Gastrocnemius medialis (tissue), 4 donors: ENCODE measurements around the gene TMEM163. TPM values are rescaled to one million over a fixed set of nuclear protein-coding genes. Genes with fewer than 3 reads are reported as not detected.

Source experiments
- ATAC-seq, 2 donors: fragments of 150-250 bp; one replicate each; pipeline ENCODE4 v1.9.1; 2016
- DNase-seq, 2 donors: peaks; one replicate each; pipeline ENCODE4 v3.0.0-alpha.2; 2019
- H3K27ac ChIP-seq, 4 donors: fragments of 200-600 bp; sonication (generic); 1 replicate in 1 of 4; 2 replicates in 3 of 4; pipeline ENCODE4 v1.5.1; 2016 to 2018; ENCODE audit warnings: mild to moderate bottlenecking in 2 of 4, moderate library complexity in 1 of 4
- H3K27me3 ChIP-seq, 3 donors: fragments of 200-600 bp; sonication (generic) in 2 of 3; 1 replicate in 1 of 3; 2 replicates in 2 of 3; pipeline versions ENCODE4 v1.5.1 to v1.6.0; 2016 to 2019; ENCODE audit warnings: mild to moderate bottlenecking in 1 of 3, moderate library complexity in 1 of 3
- H3K36me3 ChIP-seq, 2 donors: fragments of 200-600 bp; sonication (generic) in 1 of 2; one replicate each; pipeline ENCODE4 v1.5.1; 2017 to 2018
- H3K4me1 ChIP-seq, 2 donors: fragments of 200-600 bp; sonication (generic) in 1 of 2; one replicate each; pipeline ENCODE4 v1.5.1; 2016 to 2017; ENCODE audit warnings: mild to moderate bottlenecking in 2 of 2
- H3K4me3 ChIP-seq, 4 donors: fragments of 200-600 bp; sonication (generic) in 3 of 4; 1 replicate in 1 of 4; 2 replicates in 3 of 4; pipeline ENCODE4 v1.5.1; 2016 to 2019; ENCODE audit warnings: mild to moderate bottlenecking in 2 of 4
- H3K9me3 ChIP-seq, 3 donors: fragments of 200-600 bp; sonication (generic) in 2 of 3; 1 replicate in 1 of 3; 2 replicates in 2 of 3; pipeline ENCODE4 v1.5.1; 2016 to 2019
- POLR2A ChIP-seq, 2 donors: fragments of 450-650 bp; IDR thresholded peaks; one replicate each; pipeline ENCODE4 v1.6.1; 2017; ENCODE audit warnings: antibody characterized with exemption in 2 of 2, mild to moderate bottlenecking in 2 of 2, moderate library complexity in 2 of 2
- in situ Hi-C, 4 donors: fragments of 200-750 bp; cut with MboI; loops; one replicate each; pipeline versions ENCODE4 v1.15.0 to v1.8.0; 2017; ENCODE audit warnings: low sequenced_read_pairs in 4 of 4
- intact Hi-C: fragments of 100-400 bp; cut with DNase I; formaldehyde crosslinking; loops from one replicate; pipeline ENCODE4 v1.15.1; 2023; ENCODE audit warnings: low total_unique reads
- total RNA-seq, 4 donors: library from RNA; depleted of rRNA; stranded (reverse); fragments of >200 nt; gene quantifications; one replicate each; pipeline versions ENCODE4 v1.1.0 to v1.2.3, GENCODE V29; 2016
- TF ChIP-seq, protein P1 (sequence below), 5 experiments: fragments of 450-650 bp in 3 of 5; fragments of 200-600 bp in 2 of 5; sonication (generic) in 2 of 5; IDR thresholded peaks in 4 of 5; conservative IDR thresholded peaks in 1 of 5; 1 replicate in 4 of 5; 2 replicates in 1 of 5; pipeline ENCODE4 v1.5.1; 2016 to 2019; ENCODE audit warnings: antibody characterized with exemption in 5 of 5, mild to moderate bottlenecking in 3 of 5, moderate library complexity in 3 of 5

Gene TMEM163
- total RNA-seq, 4 donors from 2014 or later = not detected

DNA sequence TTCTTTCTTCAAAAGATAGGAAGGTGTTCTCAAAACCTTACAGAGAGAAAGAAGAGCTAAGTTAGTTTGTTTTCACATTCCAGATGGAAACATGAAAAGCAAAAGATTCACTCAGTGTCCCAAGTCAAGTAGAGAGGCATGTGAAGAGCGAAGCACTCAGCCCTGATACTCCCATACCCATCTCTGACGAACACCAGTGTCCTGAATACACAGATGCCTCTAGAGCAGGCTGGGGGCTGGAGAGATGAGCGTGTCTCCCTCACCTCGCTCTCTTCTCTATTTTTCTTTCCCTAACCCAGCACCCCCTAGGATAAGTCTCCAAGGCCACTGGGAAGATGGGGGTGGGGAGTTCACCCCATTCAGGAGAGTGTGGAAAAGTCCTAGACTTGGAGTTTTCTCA, 227.8 kb downstream of the TMEM163 start:
- DNase-seq (no peak), ATAC-seq (no peak)
- Histone ChIP-seq H3K4me1 (no peaks in the 10 kb centered on the region), H3K9me3 (no peaks in the 10 kb centered on the region), H3K27ac (no peak overlapping the region), H3K4me3 (no peak overlapping the region), H3K36me3 (no peaks in the 10 kb centered on the region), H3K27me3 (no peaks in the 10 kb centered on the region)
- in situ Hi-C loops = no loop called here
- no peak for TF ChIP-seq POLR2A (IDR thresholded peaks at IDR 0.05)
- TF ChIP-seq, protein P1, sequence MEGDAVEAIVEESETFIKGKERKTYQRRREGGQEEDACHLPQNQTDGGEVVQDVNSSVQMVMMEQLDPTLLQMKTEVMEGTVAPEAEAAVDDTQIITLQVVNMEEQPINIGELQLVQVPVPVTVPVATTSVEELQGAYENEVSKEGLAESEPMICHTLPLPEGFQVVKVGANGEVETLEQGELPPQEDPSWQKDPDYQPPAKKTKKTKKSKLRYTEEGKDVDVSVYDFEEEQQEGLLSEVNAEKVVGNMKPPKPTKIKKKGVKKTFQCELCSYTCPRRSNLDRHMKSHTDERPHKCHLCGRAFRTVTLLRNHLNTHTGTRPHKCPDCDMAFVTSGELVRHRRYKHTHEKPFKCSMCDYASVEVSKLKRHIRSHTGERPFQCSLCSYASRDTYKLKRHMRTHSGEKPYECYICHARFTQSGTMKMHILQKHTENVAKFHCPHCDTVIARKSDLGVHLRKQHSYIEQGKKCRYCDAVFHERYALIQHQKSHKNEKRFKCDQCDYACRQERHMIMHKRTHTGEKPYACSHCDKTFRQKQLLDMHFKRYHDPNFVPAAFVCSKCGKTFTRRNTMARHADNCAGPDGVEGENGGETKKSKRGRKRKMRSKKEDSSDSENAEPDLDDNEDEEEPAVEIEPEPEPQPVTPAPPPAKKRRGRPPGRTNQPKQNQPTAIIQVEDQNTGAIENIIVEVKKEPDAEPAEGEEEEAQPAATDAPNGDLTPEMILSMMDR (IDR thresholded peaks at IDR 0.05 in 4 of 5, conservative IDR thresholded peaks at IDR 0.05 in 1 of 5) = no peak
- intact Hi-C loops = no loop called here

DNA sequence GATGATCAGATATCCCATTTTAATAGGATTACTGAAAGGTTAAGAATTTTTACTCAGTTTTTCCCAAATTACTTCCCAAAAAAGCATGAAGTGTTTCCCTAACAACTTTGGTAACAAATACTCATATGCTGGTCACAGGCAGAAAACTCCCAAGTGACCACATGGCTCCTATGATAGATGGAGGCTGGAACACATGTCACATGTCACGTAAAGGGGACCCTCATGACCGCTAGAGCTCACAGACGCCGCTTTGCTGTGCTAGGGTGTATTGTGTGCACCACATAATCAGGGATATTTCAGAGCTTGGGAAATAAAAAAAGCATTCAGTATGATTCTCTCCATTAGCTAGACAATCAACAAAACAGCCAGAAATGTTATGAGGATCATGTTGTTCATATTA, 228.2 kb downstream of the TMEM163 start:
- DNase-seq = no peak
- in situ Hi-C loops (no loop called here), intact Hi-C loops (no loop called here)
- H3K4me3 ChIP-seq = no peak overlapping the region
- H3K36me3 ChIP-seq = no peaks in the 10 kb centered on the region
- TF ChIP-seq POLR2A (IDR thresholded peaks at IDR 0.05) = no peak
- TF ChIP-seq, protein P1 (IDR thresholded peaks at IDR 0.05 in 4 of 5, conservative IDR thresholded peaks at IDR 0.05 in 1 of 5) = no peak
- no peak for ATAC-seq
- H3K27ac ChIP-seq = no peak overlapping the region
- no peaks in the 10 kb centered on the region for H3K4me1 ChIP-seq
- H3K27me3 ChIP-seq = no peaks in the 10 kb centered on the region
- no peaks in the 10 kb centered on the region for H3K9me3 ChIP-seq

DNA sequence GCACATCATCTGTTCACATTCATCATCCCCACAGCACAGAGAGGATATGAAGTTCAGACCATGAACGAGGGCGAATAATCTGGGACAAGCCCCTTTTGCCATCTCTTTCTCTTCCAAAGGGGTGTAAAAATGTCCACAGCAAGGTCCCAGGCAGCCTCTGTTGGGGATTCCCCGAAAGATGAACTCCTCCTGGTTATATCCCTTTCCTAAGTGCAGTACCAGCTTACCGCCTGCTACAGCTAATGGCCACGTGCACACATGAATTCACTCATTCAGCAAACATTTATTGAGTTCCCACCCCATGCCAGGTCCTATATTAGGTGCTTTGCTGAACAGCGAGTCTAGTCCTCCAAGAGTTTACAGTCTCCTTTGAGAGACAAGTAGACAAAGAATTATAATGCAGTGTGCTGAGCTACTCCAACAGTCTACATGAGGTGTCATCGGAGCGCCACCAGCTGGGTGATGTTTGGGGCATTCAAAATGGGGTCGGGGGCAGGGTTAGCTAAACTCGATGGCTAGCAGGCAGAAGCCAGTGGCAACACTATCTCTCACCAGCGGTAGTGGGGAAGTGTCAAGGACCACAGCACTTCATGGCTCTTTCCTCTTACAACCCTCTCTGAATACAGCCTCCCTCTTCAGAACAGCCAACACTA, 228.9 kb downstream of the TMEM163 start:
- TF ChIP-seq POLR2A (IDR thresholded peaks at IDR 0.05) = no peak
- TF ChIP-seq, protein P1 (IDR thresholded peaks at IDR 0.05 in 4 of 5, conservative IDR thresholded peaks at IDR 0.05 in 1 of 5) = no peak
- DNase-seq (no peak), ATAC-seq (no peak)
- no peak overlapping the region for H3K4me3 ChIP-seq
- no peak overlapping the region for H3K27ac ChIP-seq
- no peaks in the 10 kb centered on the region for H3K4me1 ChIP-seq
- H3K27me3 ChIP-seq = no peaks in the 10 kb centered on the region
- in situ Hi-C loops (no loop called here), intact Hi-C loops (no loop called here)
- no peaks in the 10 kb centered on the region for H3K36me3 ChIP-seq
- no peaks in the 10 kb centered on the region for H3K9me3 ChIP-seq

DNA sequence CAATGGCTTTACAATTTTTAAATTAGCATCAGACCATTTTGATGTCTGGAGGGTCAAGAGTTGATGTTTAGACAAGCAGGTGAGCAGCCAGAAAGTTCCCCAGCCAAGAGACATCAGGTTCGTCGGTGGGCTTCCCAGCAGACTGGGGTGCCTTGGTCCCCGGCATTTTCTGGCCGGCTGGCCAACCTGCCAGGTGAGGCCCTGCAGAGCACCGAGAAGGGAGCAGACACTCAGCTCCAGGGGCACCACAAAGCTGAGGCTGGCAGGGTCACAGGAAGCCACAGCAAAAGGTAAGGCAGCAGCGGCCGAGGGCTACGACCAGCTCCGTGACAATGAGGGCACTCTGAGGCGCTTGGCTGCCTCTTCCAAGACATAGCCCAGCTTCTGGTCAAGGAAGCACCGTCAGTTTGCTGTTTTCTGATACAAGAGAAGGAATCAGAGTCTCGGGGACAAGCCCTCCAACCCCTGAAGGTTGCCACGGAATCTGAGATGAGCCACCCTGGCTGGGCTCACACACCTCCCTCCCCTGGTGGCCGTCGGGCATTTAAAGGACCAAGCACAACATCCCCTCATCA, 235.9 kb downstream of the TMEM163 start:
- Histone ChIP-seq H3K4me3 (no peak overlapping the region), H3K27me3 (no peaks in the 10 kb centered on the region), H3K4me1 (no peaks in the 10 kb centered on the region), H3K27ac (no peak overlapping the region), H3K9me3 (no peaks in the 10 kb centered on the region), H3K36me3 (no peaks in the 10 kb centered on the region)
- in situ Hi-C loops (no loop called here), intact Hi-C loops (no loop called here)
- no peak for ATAC-seq
- TF ChIP-seq POLR2A (IDR thresholded peaks at IDR 0.05) = no peak
- TF ChIP-seq, protein P1 (IDR thresholded peaks at IDR 0.05 in 4 of 5, conservative IDR thresholded peaks at IDR 0.05 in 1 of 5) = no peak
- no peak for DNase-seq
